ENCODE measurements around the gene CCL7.
"Not testable (repeated sequence)": the region's sequence is repeated elsewhere in the genome, so short reads cannot be mapped to it uniquely, and the experiment has no call there.

The CCL7 gene

DNA sequence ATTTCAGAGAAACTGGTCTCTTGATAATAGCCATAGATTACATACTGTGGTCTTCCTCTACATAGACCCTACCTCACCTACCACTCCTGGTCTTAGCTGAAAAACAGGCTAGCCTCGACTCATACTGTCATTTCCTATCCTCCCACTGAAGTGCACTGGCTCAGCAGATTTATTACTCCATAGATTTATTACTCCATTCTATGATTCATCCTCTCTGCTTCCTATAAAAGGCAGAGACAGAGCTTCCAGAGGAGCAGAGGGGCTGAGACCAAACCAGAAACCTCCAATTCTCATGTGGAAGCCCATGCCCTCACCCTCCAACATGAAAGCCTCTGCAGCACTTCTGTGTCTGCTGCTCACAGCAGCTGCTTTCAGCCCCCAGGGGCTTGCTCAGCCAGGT, at the start of gene CCL7:
Gene CCL7 (plus strand): TSS at position 253 of the 400 bp plus-strand sequence. CDS start 70 bp downstream, at position 323.
- no peak for DNase-seq

DNA sequence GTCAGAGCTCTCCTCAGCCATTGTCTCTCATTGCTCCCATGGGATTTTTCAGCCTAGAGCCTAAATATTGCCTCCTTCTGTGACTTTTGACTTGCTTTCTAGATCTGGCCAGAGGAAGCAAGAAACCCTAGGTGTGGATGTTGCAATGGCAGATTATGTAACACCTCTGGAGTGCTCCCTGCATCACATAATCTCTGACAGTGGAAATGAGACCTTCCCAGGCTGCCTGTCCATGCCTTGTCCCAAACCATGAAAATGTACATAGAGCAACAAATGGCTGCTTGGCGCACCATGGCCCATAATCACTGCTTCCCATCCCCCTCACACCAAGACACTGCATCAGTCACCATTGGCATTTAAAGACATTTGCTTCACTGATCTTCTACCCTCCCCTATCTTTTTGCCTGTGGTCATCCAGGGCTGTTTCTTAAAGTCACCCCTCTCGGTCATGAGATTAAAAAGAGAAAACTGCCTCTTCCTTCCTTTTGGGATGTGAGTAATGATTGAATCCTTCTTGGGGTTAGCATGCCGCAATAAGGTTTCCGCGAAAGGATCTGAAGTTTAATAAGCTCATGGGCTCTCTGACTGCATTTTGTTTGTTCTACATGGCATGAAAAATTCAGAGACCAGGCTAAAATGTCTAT, 49.1 kb upstream of the CCL7 start:
- DNase-seq: no peak

DNA sequence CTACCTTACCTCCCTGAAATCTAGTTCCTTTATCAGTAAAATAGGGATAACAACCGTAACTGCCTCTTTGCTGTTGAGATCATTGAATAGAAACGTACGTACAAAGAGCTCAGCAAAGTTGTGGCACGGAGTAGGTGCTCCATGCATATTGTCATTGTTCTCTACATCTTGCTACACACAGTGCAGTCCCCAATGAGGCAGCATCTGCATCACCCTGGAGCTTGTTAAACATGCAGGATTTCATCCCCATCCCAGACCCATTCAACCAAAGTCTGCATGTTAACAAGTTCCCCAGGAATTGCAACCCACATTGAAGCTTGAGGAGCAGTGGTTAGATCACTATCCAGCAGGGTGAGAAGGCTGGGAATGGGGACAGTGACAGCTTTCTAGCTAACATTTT, 48.6 kb upstream of the CCL7 start:
- no peak for DNase-seq

DNA sequence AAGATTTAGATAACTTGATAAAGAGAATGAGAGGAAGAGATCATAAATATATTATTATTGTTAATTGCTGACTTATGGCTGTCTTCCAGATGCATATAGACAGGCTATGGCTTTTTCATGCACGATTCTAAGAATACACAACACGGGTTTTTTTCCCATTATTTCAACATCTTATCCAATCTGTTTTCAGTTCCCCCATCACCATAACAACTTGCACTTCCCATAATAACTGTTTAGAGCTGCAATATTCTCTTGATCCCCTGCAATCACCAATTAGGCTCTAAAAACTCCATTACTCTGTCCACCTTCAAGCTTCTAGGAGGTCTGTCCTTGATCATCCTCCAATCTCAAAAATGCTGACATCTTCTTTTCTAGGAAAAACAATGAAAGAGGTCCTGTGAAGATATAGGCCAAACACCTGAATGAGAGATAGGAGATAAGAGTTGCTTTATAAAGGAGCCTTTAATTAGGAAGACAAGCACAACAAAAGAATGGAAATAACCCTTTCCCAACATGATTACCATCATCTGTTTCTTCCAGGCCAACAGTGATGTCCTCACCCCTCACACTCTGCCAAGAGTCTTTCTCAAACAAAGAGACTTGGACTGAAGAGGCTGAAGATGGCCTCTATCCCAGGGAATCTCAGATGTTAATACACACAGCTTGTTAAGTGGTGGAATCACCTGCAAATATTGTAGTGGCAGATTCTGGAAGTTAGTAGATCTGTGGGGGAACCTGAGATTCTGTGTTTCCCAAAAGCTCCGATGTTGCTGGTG, 47.1 kb upstream of the CCL7 start:
- DNase-seq: no peak

DNA sequence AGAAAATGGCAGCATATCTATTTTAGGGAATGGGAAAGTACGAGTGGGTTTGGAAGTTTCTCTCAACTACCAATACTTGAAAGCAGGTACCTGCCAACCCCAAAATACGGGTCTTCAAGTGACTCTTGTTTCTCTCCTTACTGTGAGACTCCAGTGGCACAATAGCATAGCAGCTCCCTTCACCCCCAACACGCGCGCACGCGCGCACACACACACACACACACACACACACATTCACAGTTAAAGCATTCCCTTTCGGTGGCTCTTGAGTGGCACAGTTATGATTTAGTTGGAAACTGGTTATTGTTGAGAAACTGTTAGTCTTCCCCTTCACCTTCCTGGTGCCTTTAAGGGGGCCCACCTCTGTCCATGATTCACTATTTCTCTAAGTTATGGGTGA, 45.0 kb upstream of the CCL7 start:
- DNase-seq: no peak

DNA sequence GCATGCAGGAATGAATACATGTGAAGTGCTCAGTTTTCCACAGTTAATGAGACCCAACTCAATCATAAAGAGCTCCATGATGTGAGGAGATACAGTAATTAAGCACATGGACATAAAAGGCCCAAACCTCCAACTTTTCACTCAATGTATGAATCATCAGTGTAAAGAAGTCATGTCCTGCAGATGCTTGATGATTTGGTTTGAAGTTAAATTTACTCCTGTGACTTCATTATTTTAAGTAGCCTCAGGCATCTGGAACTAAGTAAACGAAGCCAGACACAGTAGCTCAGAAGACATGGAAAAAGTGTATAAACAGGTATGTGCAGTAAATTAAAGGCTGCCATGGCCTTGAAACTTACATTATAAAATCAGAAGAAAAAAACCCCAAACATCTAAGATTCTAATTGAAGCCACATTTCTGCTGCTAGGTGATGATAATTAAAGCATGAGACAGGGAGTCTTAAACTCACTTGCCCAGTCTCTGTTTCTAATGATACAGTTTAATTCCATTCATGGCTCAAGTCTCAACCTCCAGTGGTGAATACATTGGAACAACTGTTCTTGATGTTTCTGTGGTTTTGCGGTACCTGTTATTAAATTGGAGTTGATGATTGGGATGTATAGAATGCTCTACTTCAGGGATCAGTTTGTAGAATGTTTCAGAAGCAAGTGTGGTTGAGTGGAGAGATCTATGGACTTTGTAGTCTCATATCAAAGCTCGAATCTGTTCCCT, 43.8 kb upstream of the CCL7 start:
- DNase-seq: no peak

DNA sequence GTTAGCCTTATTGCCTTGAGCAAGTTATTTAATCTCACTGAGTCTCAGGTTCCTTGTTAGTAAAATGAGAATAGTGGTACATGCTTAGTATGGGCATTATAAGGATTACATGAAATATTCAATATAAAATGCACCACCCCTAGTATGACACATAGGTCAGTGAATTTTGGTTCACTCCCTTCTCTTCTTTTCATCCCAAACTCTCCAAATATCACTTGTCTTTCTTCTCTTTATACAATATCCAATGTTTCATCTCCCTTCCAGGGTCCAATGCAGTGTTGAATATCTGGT, 43.3 kb upstream of the CCL7 start:
- DNase-seq: no peak

DNA sequence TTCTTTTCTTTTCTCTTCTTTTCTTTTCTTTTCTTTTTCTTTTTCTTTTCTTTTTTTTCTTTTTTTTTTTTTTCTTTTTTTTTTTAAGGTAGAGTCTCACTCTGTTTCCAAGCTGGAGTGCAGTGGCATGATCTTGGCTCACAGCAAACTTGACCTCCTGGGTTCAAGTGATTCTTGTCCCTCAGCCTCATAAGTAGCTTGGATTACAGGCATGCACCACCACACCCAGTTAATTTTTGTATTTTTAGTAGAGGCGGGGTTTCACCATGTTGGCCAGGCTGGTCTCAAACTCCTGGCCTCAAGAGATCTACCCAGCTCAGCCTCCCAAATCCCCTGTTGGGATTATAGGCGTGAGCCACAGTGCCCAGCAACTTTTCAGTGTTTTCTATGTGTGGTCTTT, 42.7 kb upstream of the CCL7 start:
- not testable (repeated sequence) for DNase-seq

DNA sequence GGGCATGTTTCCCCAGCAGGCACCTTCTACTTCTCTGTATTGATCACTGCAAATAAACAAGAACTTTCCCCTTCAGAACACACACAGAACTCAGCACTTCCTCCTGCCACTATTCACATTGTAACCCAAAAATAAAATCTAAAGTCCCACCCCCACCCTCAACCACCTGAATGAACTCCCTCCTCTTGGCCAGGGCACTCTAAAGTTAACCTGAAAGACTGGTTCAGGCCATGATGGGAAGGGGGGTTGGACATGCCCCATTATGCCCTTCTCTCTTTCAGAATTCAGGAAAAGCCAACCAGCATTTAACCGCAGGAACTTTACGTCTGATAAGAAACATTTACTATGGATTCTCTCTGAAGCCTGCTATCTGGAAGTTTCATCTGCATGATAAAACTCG, 42.3 kb upstream of the CCL7 start:
- no peak for DNase-seq

DNA sequence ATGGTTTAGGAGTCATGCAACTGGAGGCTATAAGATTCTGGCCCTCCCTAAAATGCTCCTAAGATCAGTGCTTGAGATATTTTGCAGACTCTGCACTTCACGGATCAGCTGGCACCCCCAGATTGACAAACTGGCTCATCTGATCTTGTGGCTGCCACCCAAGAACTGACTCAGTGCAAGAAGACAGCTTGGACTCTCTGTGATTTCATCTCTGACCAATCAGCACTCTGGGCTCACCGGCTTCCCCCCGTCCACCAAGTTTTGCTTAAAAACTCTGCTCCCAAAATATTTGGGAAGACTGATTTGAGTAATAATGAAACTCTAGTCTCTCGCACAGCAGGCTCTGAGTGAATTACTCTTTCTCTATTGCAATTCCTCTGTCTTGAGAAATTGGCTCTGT, 41.2 kb upstream of the CCL7 start:
- DNase-seq: no peak

DNA sequence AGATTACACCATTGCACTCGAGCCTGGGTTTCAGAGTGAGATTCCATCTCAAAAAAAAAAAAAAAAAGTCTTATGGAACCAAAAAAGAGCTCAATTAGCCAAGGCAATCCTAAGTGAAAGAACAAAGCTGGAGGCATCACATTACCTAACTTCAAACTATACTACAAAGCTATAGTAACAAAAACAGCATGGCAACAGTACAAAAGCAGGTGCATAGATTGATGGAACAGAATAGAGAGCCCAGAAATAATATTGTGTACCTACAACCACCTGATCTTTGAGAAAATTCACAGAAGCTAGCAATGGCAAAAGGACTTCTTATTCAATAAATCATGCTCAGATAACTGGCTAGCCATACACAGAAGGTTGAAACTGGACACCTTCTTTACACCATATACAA, 39.7 kb upstream of the CCL7 start:
- no peak for DNase-seq

DNA sequence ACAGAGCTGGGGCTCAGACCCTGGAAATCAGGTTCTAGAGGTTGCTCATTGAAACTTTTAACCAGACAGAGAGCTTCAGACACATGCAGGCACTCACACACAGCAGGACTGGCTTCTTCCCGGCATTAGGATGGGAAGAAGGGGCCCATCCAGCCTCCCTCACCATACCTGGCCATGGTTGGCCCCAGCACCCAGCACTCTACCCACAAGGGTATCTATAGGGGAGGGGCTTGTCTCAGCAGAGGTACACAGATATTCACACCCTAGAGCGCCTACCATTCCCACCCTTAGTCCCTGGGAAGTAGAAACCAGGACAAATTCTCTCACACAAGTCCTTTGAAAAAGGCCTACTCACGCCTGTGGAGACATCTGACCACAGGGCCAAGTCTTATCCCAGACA, 35.4 kb upstream of the CCL7 start:
- no peak for DNase-seq

DNA sequence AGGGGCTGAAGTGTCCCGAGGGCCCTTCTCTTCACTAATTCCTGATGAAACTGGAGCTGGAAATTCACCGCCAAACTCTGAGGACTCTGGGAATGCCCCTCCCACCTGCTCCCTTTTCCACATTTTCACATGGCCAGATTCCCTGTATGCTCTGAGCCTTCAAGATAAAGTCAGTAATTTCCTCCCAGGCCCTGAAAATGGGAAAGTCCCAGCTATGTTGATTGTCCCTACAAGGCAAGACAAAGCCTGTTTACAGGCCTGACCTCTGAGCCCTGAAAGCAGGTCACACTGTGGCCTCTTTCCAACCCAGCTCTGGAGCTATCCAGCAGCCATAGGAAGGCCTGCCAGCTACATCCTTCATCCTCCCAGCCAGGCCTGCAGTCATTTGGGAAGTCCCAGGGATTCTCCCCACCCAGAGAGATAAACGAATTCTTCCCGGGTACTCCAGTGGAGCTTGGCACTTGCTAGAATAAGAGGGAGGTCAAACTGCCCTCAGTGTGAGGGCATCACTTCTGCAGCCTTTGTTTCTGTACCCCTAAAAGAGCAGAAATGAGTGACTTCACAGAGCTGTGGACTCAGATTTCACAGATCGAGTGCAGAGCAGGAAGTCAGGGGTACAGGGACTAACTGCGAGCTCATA, 34.5 kb upstream of the CCL7 start:
- DNase-seq: no peak

DNA sequence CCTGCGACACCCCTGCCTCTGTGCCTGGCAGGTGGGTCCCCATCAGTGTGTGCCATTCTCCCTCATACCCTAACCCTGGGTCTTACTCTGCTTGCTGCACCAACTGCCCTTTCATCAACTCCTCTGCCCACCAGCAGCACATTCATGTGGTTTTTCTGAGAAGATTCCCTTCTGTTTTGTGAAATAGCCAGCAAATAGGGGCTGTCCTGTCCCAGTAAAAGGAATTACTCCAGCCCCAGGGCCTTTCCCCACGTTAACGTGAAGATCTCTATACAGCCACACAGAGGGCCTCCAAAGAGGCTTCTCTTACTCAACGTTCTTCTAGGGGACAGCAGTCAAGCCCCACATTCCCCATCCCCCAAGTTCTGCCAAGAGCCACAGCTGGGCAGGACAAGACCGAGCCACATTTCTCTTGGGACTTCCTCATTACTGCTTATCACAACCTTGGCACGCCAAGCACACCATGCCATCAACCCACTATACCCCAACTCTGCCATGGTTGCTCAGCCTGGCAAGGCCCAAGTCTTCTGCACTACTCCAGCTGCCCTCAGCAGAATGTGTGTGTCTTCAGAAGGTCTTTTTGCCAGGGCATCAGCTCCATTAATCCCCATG, 33.6 kb upstream of the CCL7 start:
- no peak for DNase-seq

DNA sequence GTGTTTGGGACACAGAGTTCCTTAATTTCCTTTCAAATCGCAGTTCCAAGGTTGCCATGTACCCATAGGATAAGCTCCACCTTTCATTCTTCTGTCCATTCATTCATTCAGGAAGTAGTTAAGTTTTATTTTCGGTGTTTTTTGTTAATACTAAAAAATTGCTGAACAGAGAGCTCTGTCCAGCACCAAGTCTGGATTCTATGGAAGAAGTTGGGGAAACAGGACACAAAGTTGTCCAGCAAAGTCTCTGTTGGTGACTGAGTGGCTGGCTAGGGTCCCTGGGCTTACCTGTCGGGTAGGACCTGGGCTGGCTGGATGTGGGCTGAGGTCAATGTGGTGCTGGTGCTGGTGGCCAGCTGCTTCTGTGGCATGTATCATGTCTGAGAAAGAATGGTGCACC, 32.6 kb upstream of the CCL7 start:
- DNase-seq: no peak

DNA sequence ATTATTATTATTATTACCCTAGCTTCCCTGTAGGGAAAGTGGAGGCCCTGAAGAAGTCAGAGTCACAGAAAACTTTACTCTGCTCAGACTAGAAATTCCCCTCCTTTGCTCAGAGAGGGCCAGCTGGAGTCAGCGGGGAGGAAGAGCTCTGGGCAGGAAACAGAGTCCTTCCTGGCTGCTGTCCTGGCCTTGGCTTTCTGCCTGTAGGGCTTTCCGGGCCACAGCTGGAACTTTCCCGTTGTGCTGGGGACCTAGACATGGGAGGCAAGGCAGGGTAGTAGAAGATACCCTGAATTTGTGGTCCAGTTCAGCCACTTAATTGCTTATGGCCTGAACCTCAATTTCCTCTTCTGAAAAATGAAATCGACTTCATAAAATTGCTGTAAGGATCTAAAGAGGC, 29.0 kb upstream of the CCL7 start:
- no peak for DNase-seq

DNA sequence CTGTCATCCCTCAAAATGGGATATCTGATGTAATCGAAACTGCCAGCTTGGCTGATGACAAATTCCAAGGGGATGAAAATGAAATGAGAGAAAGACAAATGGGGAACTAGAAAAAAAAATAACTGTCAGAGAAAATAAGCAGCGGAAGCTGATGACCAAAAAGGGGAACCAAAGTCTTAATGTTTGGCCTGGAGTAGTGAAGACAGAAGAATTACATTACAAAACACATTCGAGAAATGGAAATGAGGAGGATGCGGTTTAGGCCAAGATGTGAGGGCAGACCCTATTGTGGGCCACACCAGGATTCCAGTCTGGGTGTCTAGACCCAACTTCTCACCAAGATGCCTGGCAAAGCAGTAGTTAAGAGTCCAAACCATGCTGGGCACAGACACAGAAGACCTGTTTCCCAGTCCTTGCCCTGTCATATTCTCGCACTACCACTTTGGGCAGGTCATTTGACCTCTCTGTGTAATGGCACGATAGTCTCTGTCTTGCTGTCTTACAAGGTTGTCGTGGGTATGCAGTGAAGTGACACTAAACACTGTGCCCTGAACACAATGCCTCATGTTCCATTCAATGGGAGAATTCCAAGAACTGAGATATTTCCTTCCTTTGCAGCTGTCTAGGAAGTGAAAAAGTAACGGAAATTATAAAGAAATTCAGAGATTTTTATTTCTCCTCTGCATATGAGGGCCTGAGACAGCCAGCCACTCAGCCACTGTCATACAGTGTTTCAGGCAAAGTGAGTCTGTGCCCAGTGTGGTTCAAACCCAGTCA, 27.2 kb upstream of the CCL7 start:
- DNase-seq: no peak

DNA sequence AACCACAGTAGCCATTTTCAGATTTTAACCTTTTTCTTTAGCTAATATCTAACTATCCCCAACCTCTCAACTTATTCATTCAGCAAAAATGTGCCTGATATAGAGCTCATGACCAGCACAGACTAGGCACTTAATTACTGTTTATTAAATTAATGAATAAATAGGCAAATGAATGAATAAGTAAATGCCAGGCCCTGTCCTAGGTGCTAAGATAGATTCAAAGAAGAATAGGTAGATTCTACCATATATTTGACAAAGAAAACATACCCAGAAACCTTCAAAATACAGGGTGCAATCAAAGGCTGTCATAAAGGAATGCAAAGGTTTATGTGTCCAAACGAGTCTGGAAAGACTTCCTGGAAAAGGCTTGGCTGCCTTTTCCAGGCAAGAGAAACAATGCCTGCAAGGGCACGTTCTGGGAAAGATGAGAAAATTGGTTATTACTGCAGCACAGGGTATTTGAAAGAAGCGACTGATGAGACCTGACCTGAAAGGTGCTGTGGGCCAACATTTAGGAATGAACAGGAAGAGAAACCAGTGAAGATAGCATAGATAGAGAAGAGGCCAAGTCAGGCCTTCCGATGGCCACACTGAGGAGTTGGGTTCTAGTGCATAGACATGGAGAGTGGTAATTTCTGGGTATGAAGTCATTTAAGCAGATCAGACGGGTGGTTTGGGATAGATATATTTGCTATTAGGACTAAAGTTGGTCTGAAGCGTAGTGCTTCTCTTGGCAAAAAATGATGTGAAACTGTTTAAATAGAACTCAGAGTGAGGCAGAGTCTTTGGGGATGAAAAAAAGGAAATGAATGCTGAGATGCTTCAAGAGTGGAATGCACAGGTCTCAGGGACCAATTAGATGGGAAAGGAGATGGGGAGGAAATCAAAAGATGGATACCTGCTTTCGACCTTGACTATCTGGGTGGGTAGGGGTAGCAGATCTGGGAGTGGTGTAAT, 26.4 kb upstream of the CCL7 start:
- DNase-seq: no peak

DNA sequence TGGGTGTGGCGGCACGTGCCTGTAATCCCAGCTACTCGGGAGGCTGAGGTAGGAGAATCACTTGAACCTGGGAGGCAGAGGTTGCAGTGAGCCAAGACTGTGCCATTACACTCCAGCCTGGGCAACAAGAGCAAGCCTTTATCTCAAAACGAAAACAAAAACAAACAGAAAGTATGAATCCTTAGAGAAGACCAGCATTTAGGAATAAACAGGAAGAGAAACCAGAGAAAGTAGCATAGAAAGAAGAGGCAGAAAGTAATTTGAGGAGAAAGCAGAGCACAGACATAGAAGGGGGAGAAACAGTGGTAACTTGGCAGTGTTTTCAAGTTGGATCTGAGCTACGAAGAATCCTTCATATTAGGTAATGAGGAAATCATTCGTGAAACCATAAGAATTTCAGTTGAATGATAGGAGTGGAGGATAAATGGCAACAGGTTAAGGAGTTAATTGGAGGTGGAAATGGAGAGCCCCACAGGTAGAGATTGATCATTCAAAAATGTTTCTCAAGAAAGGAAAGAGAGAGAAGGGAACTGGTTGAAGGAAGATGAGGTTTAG, 24.6 kb upstream of the CCL7 start:
- no peak for DNase-seq

DNA sequence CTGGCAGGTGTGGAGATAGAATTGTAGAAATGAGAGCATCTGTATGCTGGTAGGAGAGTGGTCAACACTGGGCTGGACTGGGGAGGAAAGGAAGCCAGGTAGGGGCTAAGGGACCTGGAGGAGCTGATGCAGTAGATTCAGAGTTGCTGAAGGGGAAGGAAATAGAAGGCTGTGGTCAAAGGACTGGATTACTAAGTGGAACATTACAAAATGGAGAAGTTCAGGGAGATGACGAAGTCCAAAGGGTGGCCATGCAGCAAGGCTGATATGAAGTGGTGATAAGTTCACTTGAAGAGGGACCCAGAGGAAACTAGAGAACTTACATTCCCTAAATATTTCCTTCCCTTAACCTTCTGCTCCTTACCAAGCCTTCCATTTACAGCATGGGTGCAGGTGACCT, 23.6 kb upstream of the CCL7 start:
- no peak for DNase-seq

DNA sequence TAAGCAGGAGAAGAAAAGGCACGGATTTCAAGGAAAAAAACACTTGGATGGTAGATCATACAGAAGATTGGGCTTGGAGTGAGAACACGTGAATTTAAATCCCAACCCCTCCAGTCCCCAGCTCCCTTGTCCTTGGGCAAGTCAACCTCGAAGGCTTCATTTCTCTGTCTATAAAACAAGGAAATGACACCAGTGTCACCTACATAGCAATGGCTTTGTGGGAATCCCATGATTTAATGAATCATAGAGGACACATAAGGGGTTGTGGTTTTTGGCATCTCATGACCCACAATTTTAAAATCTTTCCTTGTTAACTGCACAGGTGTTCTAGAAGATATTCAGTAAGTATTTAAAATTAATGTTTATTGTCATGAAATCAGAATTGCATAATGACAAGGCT, 23.1 kb upstream of the CCL7 start:
- DNase-seq: no peak

All from DMS79 (cell line).